Liver (tissue), 9 donors: ENCODE data around the gene WFDC2. TPM values are rescaled to one million over a fixed set of nuclear protein-coding genes. Genes with fewer than 3 reads are reported as not detected.

Experiments
- DNase-seq: peaks from one replicate; pipeline ENCODE4 v3.0.0-alpha.2; 2017; ENCODE audit warnings: low spot score
- H3K27ac ChIP-seq, 2 donors: one replicate each; pipeline ENCODE4 v1.7.0; 2013; ENCODE audit warnings: inconsistent platforms in 2 of 2, low read length in 2 of 2, control low read depth in 1 of 2, low read depth in 1 of 2, mild to moderate bottlenecking in 1 of 2
- H3K27me3 ChIP-seq, 4 donors: one replicate each; pipeline versions ENCODE4 v1.6.1 to v1.7.0; 2013; ENCODE audit warnings: low read length in 3 of 4, inconsistent platforms in 1 of 4, mild to moderate bottlenecking in 1 of 4, moderate library complexity in 1 of 4; ENCODE audit not compliant: control insufficient read depth in 4 of 4, insufficient read depth in 4 of 4
- H3K36me3 ChIP-seq, 4 donors: one replicate each; pipeline versions ENCODE4 v1.6.1 to v1.7.0; 2013; ENCODE audit warnings: low read length in 3 of 4, mild to moderate bottlenecking in 3 of 4, low read depth in 1 of 4, moderate library complexity in 1 of 4; ENCODE audit not compliant: control insufficient read depth in 4 of 4, insufficient read depth in 3 of 4
- H3K4me1 ChIP-seq, 4 donors: one replicate each; pipeline versions ENCODE4 v1.6.1 to v1.7.0; 2013; ENCODE audit warnings: low read length in 3 of 4, mild to moderate bottlenecking in 3 of 4, moderate library complexity in 1 of 4; ENCODE audit not compliant: control insufficient read depth in 4 of 4, insufficient read depth in 4 of 4
- H3K4me3 ChIP-seq, 3 donors: one replicate each; pipeline versions ENCODE4 v1.6.1 to v1.7.0; 2013; ENCODE audit warnings: low read length in 3 of 3, control low read depth in 1 of 3, low read depth in 1 of 3, mild to moderate bottlenecking in 1 of 3
- H3K9ac ChIP-seq, 2 donors: one replicate each; pipeline ENCODE4 v1.7.0; 2013; ENCODE audit warnings: low read length in 2 of 2, mild to moderate bottlenecking in 2 of 2, moderate library complexity in 2 of 2, control low read depth in 1 of 2, low read depth in 1 of 2
- H3K9me3 ChIP-seq, 4 donors: one replicate each; pipeline versions ENCODE4 v1.6.1 to v1.7.0; 2013; ENCODE audit warnings: low read length in 3 of 4; ENCODE audit not compliant: control insufficient read depth in 4 of 4
- ATF3 ChIP-seq: IDR thresholded peaks from 2 replicates; pipeline ENCODE4 v1.6.1; 2016; ENCODE audit warnings: antibody characterized with exemption
- CTCF ChIP-seq: fragments of 150-350 bp; IDR thresholded peaks from 2 replicates; pipeline ENCODE4 v1.5.1; 2017; ENCODE audit warnings: improper control_type of control experiment, low read depth, low read length; ENCODE audit not compliant: missing input control
- EGR1 ChIP-seq, 2 donors: IDR thresholded peaks; 2 replicates each; pipeline ENCODE4 v1.6.1; 2016 to 2018; ENCODE audit warnings: antibody characterized with exemption in 2 of 2, low read depth in 2 of 2
- FOXA2 ChIP-seq: IDR thresholded peaks from 2 replicates; pipeline ENCODE4 v1.6.1; 2016; ENCODE audit warnings: antibody characterized with exemption
- GABPA ChIP-seq, 2 donors: IDR thresholded peaks in 1 of 2; conservative IDR thresholded peaks in 1 of 2; 2 replicates each; pipeline ENCODE4 v1.6.1; 2016; ENCODE audit warnings: antibody characterized with exemption in 2 of 2, mild to moderate bottlenecking in 1 of 2, moderate library complexity in 1 of 2
- HNF4A ChIP-seq, 2 donors: conservative IDR thresholded peaks; 2 replicates each; pipeline ENCODE4 v1.6.1; 2016; ENCODE audit warnings: antibody characterized with exemption in 2 of 2, mild to moderate bottlenecking in 2 of 2
- JUND ChIP-seq, 2 donors: IDR thresholded peaks; 2 replicates each; pipeline ENCODE4 v1.6.1; 2016; ENCODE audit warnings: antibody characterized with exemption in 2 of 2
- MAX ChIP-seq: IDR thresholded peaks from 2 replicates; pipeline ENCODE4 v1.6.1; 2016; ENCODE audit warnings: antibody characterized with exemption
- NR2F2 ChIP-seq: IDR thresholded peaks from 2 replicates; pipeline ENCODE4 v1.6.1; 2016; ENCODE audit warnings: antibody characterized with exemption
- RXRA ChIP-seq, 2 donors: IDR thresholded peaks; 2 replicates each; pipeline ENCODE4 v1.6.1; 2017 to 2018; ENCODE audit warnings: antibody characterized with exemption in 2 of 2, mild to moderate bottlenecking in 1 of 2
- SP1 ChIP-seq: IDR thresholded peaks from 2 replicates; pipeline ENCODE4 v1.6.1; 2018; ENCODE audit warnings: antibody characterized with exemption, mild to moderate bottlenecking
- TAF1 ChIP-seq: conservative IDR thresholded peaks from 2 replicates; pipeline ENCODE4 v1.6.1; 2016; ENCODE audit warnings: antibody characterized with exemption, mild to moderate bottlenecking
- YY1 ChIP-seq: IDR thresholded peaks from 2 replicates; pipeline ENCODE4 v1.6.1; 2016; ENCODE audit warnings: antibody characterized with exemption, mild to moderate bottlenecking
- ZBTB33 ChIP-seq: IDR thresholded peaks from 2 replicates; pipeline ENCODE4 v1.6.1; 2016; ENCODE audit warnings: antibody characterized with exemption
- WGBS: extraction: QIAGEN DNeasy Blood & Tissue Kit; methylation state at CpG from one replicate; pipeline ENCODE4 v1.1.7; 2013; 5-methylcytosine and 5-hydroxymethylcytosine counted together
- polyA plus RNA-seq, 2 donors: library from polyadenylated mRNA; stranded (reverse) in 1 of 2; unstranded in 1 of 2; fragments of 200-250 nt in 1 of 2; fragments of >200 nt in 1 of 2; fragmentation: Nextera tagmentation in 1 of 2; extraction: Ambion mirVana in 1 of 2; gene quantifications; one replicate each; pipeline versions ENCODE4 v1.2.1 to v1.2.3, GENCODE V29; 2013 to 2015
- total RNA-seq, 2 donors: library from RNA; depleted of rRNA; stranded (reverse); fragments of >200 nt; gene quantifications; one replicate each; pipeline ENCODE4 v1.2.3, GENCODE V29; 2014
- donor health status: healthy.
- donor health status: healthy.
- donor health status: healthy.
- donor health status: healthy.
- donor health status: healthy.

WFDC2 gene
- total and polyA plus RNA-seq, 4 donors = 1.3 to 1.8 TPM; not detected in 2

- Histone ChIP-seq H3K9ac (no peak overlapping the region), H3K4me3 (no peak overlapping the region), H3K27ac (no peak overlapping the region), H3K36me3 (peaks cover 16 to 33% (median 23%) of the 10 kb centered on the region in 4 donors), H3K27me3 (no peaks in the 10 kb centered on the region), H3K9me3 (no peaks in the 10 kb centered on the region), H3K4me1 (no peaks in the 10 kb centered on the region)
- no peak for DNase-seq
- 79% methylated on average over 14 of the region's 14 CpGs for WGBS
- TF ChIP-seq FOXA2 (no peak), TAF1 (no peak), EGR1 (IDR thresholded peaks at IDR 0.05; ENCODE audit: low read depth in 2 of 2) (no peak), GABPA (IDR thresholded peaks at IDR 0.05 in 1 of 2, conservative IDR thresholded peaks at IDR 0.05 in 1 of 2) (no peak), SP1 (no peak), ATF3 (no peak), CTCF (no peak)
Observed at GRCh38 chr20:45427236-45428149, 42.1 kb upstream of the WFDC2 start.

GRCh38 chr20:45429618-45430017 lies 39.9 kb upstream of the WFDC2 start:
- TF ChIP-seq JUND (IDR thresholded peaks at IDR 0.05) (no peak), NR2F2 (no peak), TAF1 (no peak), GABPA (IDR thresholded peaks at IDR 0.05 in 1 of 2, conservative IDR thresholded peaks at IDR 0.05 in 1 of 2) (no peak), FOXA2 (no peak), HNF4A (conservative IDR thresholded peaks at IDR 0.05) (no peak), RXRA (IDR thresholded peaks at IDR 0.05) (no peak), YY1 (no peak), MAX (no peak), ATF3 (no peak), SP1 (no peak), ZBTB33 (no peak)
- no peak for DNase-seq
- Histone ChIP-seq H3K27ac (no peak overlapping the region), H3K4me1 (no peaks in the 10 kb centered on the region), H3K9ac (no peak overlapping the region), H3K9me3 (no peaks in the 10 kb centered on the region), H3K4me3 (no peak overlapping the region), H3K27me3 (no peaks in the 10 kb centered on the region), H3K36me3 (peaks cover 6 to 22% (median 10%) of the 10 kb centered on the region in 4 donors)
- WGBS = 88% methylated on average over 2 of the region's 2 CpGs
